OCI-LY1 (cell line): ENCODE data around the gene ZFYVE16.

ENCODE experiments used
- H2AFZ ChIP-seq: fragments of 200-600 bp; sonication (generic), shearing (Covaris generic); 2 replicates; pipeline ENCODE4 v1.6.0; 2014; ENCODE audit warnings: antibody characterized with exemption, mild to moderate bottlenecking, low read length
- H3F3A ChIP-seq: fragments of 200-600 bp; sonication (generic), shearing (Covaris generic); 2 replicates; pipeline ENCODE4 v1.6.0; 2014; ENCODE audit warnings: mild to moderate bottlenecking, antibody characterized with exemption, low read length, moderate library complexity; ENCODE audit not compliant: insufficient read depth
- H3K27ac ChIP-seq: fragments of 200-600 bp; sonication (generic); 2 replicates; pipeline ENCODE4 v1.5.1; 2014; ENCODE audit warnings: low read length, mixed run types, mild to moderate bottlenecking, low read depth; ENCODE audit not compliant: poor library complexity, severe bottlenecking
- H3K27me3 ChIP-seq: fragments of 200-600 bp; sonication (generic); 2 replicates; pipeline ENCODE4 v1.6.0; 2014; ENCODE audit warnings: antibody characterized with exemption, mild to moderate bottlenecking, low read length, moderate library complexity; ENCODE audit not compliant: insufficient read depth
- H3K36me3 ChIP-seq: fragments of 200-600 bp; sonication (generic); 2 replicates; pipeline ENCODE4 v1.6.1; 2014; ENCODE audit warnings: mild to moderate bottlenecking, antibody characterized with exemption, low read length, moderate library complexity, mixed read lengths; ENCODE audit not compliant: insufficient read depth
- H3K4me1 ChIP-seq: fragments of 200-600 bp; sonication (generic); 2 replicates; pipeline ENCODE4 v1.5.1; 2014; ENCODE audit warnings: mild to moderate bottlenecking, low read length, moderate library complexity; ENCODE audit not compliant: insufficient read depth, severe bottlenecking
- H3K4me2 ChIP-seq: fragments of 200-600 bp; sonication (generic), shearing (Covaris generic); 2 replicates; pipeline ENCODE4 v1.6.1; 2014; ENCODE audit warnings: low read length
- H3K4me3 ChIP-seq: fragments of 200-600 bp; sonication (generic); 2 replicates; pipeline ENCODE4 v1.5.1; 2014; ENCODE audit warnings: low read length, low read depth, mild to moderate bottlenecking, mixed read lengths; ENCODE audit not compliant: poor library complexity, severe bottlenecking
- H3K79me2 ChIP-seq: fragments of 200-600 bp; shearing (Covaris generic); 2 replicates; pipeline ENCODE4 v1.6.1; 2016; ENCODE audit warnings: mixed run types, low read length, mixed read lengths; ENCODE audit not compliant: insufficient read depth
- H3K9ac ChIP-seq: fragments of 200-600 bp; sonication (generic), shearing (Covaris generic); 2 replicates; pipeline ENCODE4 v1.6.1; 2014; ENCODE audit warnings: mild to moderate bottlenecking, low read length, mixed read lengths
- H3K9me2 ChIP-seq: fragments of 200-600 bp; sonication (generic), shearing (Covaris generic); 2 replicates; pipeline ENCODE4 v1.6.1; 2014; ENCODE audit warnings: low read depth, mild to moderate bottlenecking, low read length, mixed read lengths
- H3K9me3 ChIP-seq: fragments of 200-600 bp; shearing (Covaris generic); 2 replicates; pipeline ENCODE4 v1.6.1; 2014; ENCODE audit warnings: low read length, mixed read lengths
- H4K20me1 ChIP-seq: fragments of 200-600 bp; sonication (generic), shearing (Covaris generic); 2 replicates; pipeline ENCODE4 v1.6.0; 2016; ENCODE audit warnings: mild to moderate bottlenecking, low read length; ENCODE audit not compliant: insufficient read depth
- CTCF ChIP-seq: fragments of 200-600 bp; sonication (generic), shearing (Covaris generic); IDR thresholded peaks from 2 replicates; pipeline ENCODE4 v1.5.1; 2017; ENCODE audit warnings: mild to moderate bottlenecking, antibody characterized with exemption, low read length, moderate library complexity, mixed read lengths
- EZH2 ChIP-seq: fragments of 200-600 bp; sonication (generic), shearing (Covaris generic); IDR thresholded peaks from 2 replicates; pipeline ENCODE4 v1.8.0; 2017; ENCODE audit warnings: borderline replicate concordance, mixed run types, mild to moderate bottlenecking, antibody characterized with exemption, low read length, moderate library complexity, mixed read lengths

Gene ZFYVE16

GRCh38 chr5:80481019-80481893, 73.4 kb downstream of the ZFYVE16 start:
- Histone ChIP-seq H3K4me3 (no peak overlapping the region), H3K27ac (no peak overlapping the region), H3K9ac (no peak overlapping the region), H3K36me3 (no peaks in the 10 kb centered on the region), H4K20me1 (no peaks in the 10 kb centered on the region), H3K27me3 (no peaks in the 10 kb centered on the region), H3F3A (no peaks in the 10 kb centered on the region), H2AFZ (no peak overlapping the region), H3K9me3 (peaks cover 5% of the 10 kb centered on the region), H3K79me2 (no peaks in the 10 kb centered on the region), H3K4me1 (no peaks in the 10 kb centered on the region), H3K4me2 (no peak overlapping the region), H3K9me2 (no peaks in the 10 kb centered on the region)
- peak; percentile 87 for TF ChIP-seq CTCF
- TF ChIP-seq EZH2, result no peak

GRCh38 chr5:80482578-80482977, 74.7 kb downstream of the ZFYVE16 start:
- TF ChIP-seq EZH2 (no peak), CTCF (no peak)
- no peak overlapping the region for H3K4me2 ChIP-seq
- no peaks in the 10 kb centered on the region for H3K27me3 ChIP-seq
- peaks cover 8% of the 10 kb centered on the region for H3K4me1 ChIP-seq
- H4K20me1 ChIP-seq, result no peaks in the 10 kb centered on the region
- H3K4me3 ChIP-seq, result no peak overlapping the region
- H3K79me2 ChIP-seq, result no peaks in the 10 kb centered on the region
- H3K9me3 ChIP-seq, result peaks cover 5% of the 10 kb centered on the region
- H3K9ac ChIP-seq, result no peak overlapping the region
- no peak overlapping the region for H2AFZ ChIP-seq
- H3K27ac ChIP-seq, result no peak overlapping the region
- no peaks in the 10 kb centered on the region for H3F3A ChIP-seq
- H3K9me2 ChIP-seq, result no peaks in the 10 kb centered on the region
- no peaks in the 10 kb centered on the region for H3K36me3 ChIP-seq

GRCh38 chr5:80483636-80484232, 75.9 kb downstream of the ZFYVE16 start:
- no peaks in the 10 kb centered on the region for H3K79me2 ChIP-seq
- no peaks in the 10 kb centered on the region for H4K20me1 ChIP-seq
- peaks cover 5% of the 10 kb centered on the region for H3K9me3 ChIP-seq
- H3F3A ChIP-seq, result no peaks in the 10 kb centered on the region
- no peak overlapping the region for H3K9ac ChIP-seq
- H3K9me2 ChIP-seq, result no peaks in the 10 kb centered on the region
- H2AFZ ChIP-seq, result no peak overlapping the region
- H3K27me3 ChIP-seq, result no peaks in the 10 kb centered on the region
- TF ChIP-seq EZH2, result no peak
- no peak for TF ChIP-seq CTCF
- peaks cover 15% of the 10 kb centered on the region for H3K4me1 ChIP-seq
- H3K36me3 ChIP-seq, result no peaks in the 10 kb centered on the region
- H3K4me2 ChIP-seq, result no peak overlapping the region
- no peak overlapping the region for H3K4me3 ChIP-seq
- H3K27ac ChIP-seq, result no peak overlapping the region
